Large intestine (tissue), 3 donors: Measurements from ENCODE around the gene RAB22A. TPM values are rescaled to one million over a fixed set of nuclear protein-coding genes. Genes with fewer than 3 reads are reported as not detected.

Experiments
- DNase-seq, 2 donors: peaks; one replicate each; pipeline versions ENCODE4 v3.0.0 to v3.0.0-alpha.2; 2013
- H3K27ac ChIP-seq: one replicate; pipeline ENCODE4 v1.5.1; 2013; ENCODE audit warnings: low read length
- H3K27me3 ChIP-seq: 2 replicates; pipeline ENCODE4 v1.6.1; 2013; ENCODE audit warnings: low read length; ENCODE audit not compliant: control insufficient read depth, insufficient read depth
- H3K36me3 ChIP-seq: 2 replicates; pipeline ENCODE4 v1.6.1; 2013; ENCODE audit warnings: low read length; ENCODE audit not compliant: control insufficient read depth, insufficient read depth
- H3K4me1 ChIP-seq: one replicate; pipeline ENCODE4 v1.6.1; 2013; ENCODE audit warnings: low read length; ENCODE audit not compliant: control insufficient read depth, insufficient read depth
- H3K4me3 ChIP-seq: one replicate; pipeline ENCODE4 v1.5.1; 2013; ENCODE audit warnings: low read length
- H3K9me3 ChIP-seq: one replicate; pipeline ENCODE4 v1.6.1; 2013; ENCODE audit warnings: mild to moderate bottlenecking, low read depth, low read length, moderate library complexity; ENCODE audit not compliant: control insufficient read depth
- WGBS: methylation state at CpG from one replicate; pipeline ENCODE4 v1.1.5; 2013; ENCODE audit warnings: low lambda C conversion rate; ENCODE audit not compliant: insufficient coverage; 5-methylcytosine and 5-hydroxymethylcytosine counted together
- polyA plus RNA-seq: library from polyadenylated mRNA; unstranded; fragments of 120-200 nt; gene quantifications from one replicate; pipeline ENCODE4 v1.2.1, GENCODE V29; 2013

The RAB22A gene
- polyA plus RNA-seq, 1 donor = 18.8 TPM

GRCh38 chr20:58321205-58321604, 11.7 kb downstream of the RAB22A start:
- WGBS = 68% methylated on average over 3 of the region's 4 CpGs
- Histone ChIP-seq H3K27me3 (no peaks in the 10 kb centered on the region), H3K4me3 (no peak overlapping the region), H3K27ac (no peak overlapping the region), H3K9me3 (no peaks in the 10 kb centered on the region), H3K36me3 (peaks cover 17% of the 10 kb centered on the region), H3K4me1 (no peaks in the 10 kb centered on the region)
- no peak for DNase-seq

- H3K9me3 ChIP-seq = no peaks in the 10 kb centered on the region
- no peak overlapping the region for H3K4me3 ChIP-seq
- no peaks in the 10 kb centered on the region for H3K27me3 ChIP-seq
- H3K27ac ChIP-seq = no peak overlapping the region
- no peaks in the 10 kb centered on the region for H3K4me1 ChIP-seq
- WGBS = 83% methylated on average over 1 of the region's 5 CpGs
- no peak for DNase-seq
- H3K36me3 ChIP-seq = peaks cover 9% of the 10 kb centered on the region
These were observed 12.6 kb downstream of the RAB22A start for GRCh38 chr20:58322083-58322482.

- DNase-seq = no peak
- H3K9me3 ChIP-seq = no peaks in the 10 kb centered on the region
- H3K36me3 ChIP-seq = no peaks in the 10 kb centered on the region
- no peaks in the 10 kb centered on the region for H3K27me3 ChIP-seq
- H3K27ac ChIP-seq = no peak overlapping the region
- WGBS = 80% methylated on average over 1 of the region's 2 CpGs
- no peak overlapping the region for H3K4me3 ChIP-seq
- H3K4me1 ChIP-seq = no peaks in the 10 kb centered on the region
These were observed 16.4 kb downstream of the RAB22A start for GRCh38 chr20:58325912-58326311.

- Histone ChIP-seq H3K4me1 (no peaks in the 10 kb centered on the region), H3K27me3 (no peaks in the 10 kb centered on the region), H3K4me3 (no peak overlapping the region), H3K27ac (peak overlapping the region; percentile 35), H3K9me3 (no peaks in the 10 kb centered on the region), H3K36me3 (peaks cover 3% of the 10 kb centered on the region)
- DNase-seq = peak; percentile 79 to 85
- no CpG with 5 or more reads among the region's 2 CpGs for WGBS
These were observed 17.7 kb downstream of the RAB22A start for GRCh38 chr20:58327211-58327610.

GRCh38 chr20:58328836-58329235, 19.3 kb downstream of the RAB22A start:
- Histone ChIP-seq H3K27ac (no peak overlapping the region), H3K9me3 (no peaks in the 10 kb centered on the region), H3K4me1 (no peaks in the 10 kb centered on the region), H3K4me3 (no peak overlapping the region), H3K27me3 (no peaks in the 10 kb centered on the region), H3K36me3 (peaks cover 4% of the 10 kb centered on the region)
- DNase-seq = no peak
- WGBS = no CpG with 5 or more reads among the region's 7 CpGs

- DNase-seq = no peak
- Histone ChIP-seq H3K27me3 (no peaks in the 10 kb centered on the region), H3K4me1 (no peaks in the 10 kb centered on the region), H3K9me3 (no peaks in the 10 kb centered on the region), H3K27ac (no peak overlapping the region), H3K36me3 (peaks cover 4% of the 10 kb centered on the region), H3K4me3 (no peak overlapping the region)
These were observed 20.2 kb downstream of the RAB22A start for GRCh38 chr20:58329711-58330110.

GRCh38 chr20:58330249-58330648, 20.7 kb downstream of the RAB22A start:
- 96% methylated on average over 3 of the region's 3 CpGs for WGBS
- H3K27me3 ChIP-seq = no peaks in the 10 kb centered on the region
- H3K4me3 ChIP-seq = no peak overlapping the region
- no peak overlapping the region for H3K27ac ChIP-seq
- no peaks in the 10 kb centered on the region for H3K9me3 ChIP-seq
- H3K36me3 ChIP-seq = peaks cover 4% of the 10 kb centered on the region
- DNase-seq = no peak
- H3K4me1 ChIP-seq = no peaks in the 10 kb centered on the region

GRCh38 chr20:58330687-58331086, 21.2 kb downstream of the RAB22A start:
- no peak for DNase-seq
- Histone ChIP-seq H3K36me3 (peaks cover 4% of the 10 kb centered on the region), H3K27me3 (no peaks in the 10 kb centered on the region), H3K4me1 (no peaks in the 10 kb centered on the region), H3K27ac (no peak overlapping the region), H3K4me3 (no peak overlapping the region), H3K9me3 (no peaks in the 10 kb centered on the region)
- 83% methylated on average over 1 of the region's 1 CpG for WGBS

- 100% methylated on average over 1 of the region's 3 CpGs for WGBS
- no peak overlapping the region for H3K4me3 ChIP-seq
- H3K4me1 ChIP-seq = no peaks in the 10 kb centered on the region
- H3K9me3 ChIP-seq = no peaks in the 10 kb centered on the region
- H3K27me3 ChIP-seq = no peaks in the 10 kb centered on the region
- no peak overlapping the region for H3K27ac ChIP-seq
- no peak for DNase-seq
- H3K36me3 ChIP-seq = peaks cover 4% of the 10 kb centered on the region
These were observed 22.5 kb downstream of the RAB22A start for GRCh38 chr20:58331961-58332551.

- Histone ChIP-seq H3K27ac (no peak overlapping the region), H3K27me3 (no peaks in the 10 kb centered on the region), H3K36me3 (peaks cover 15% of the 10 kb centered on the region), H3K9me3 (no peaks in the 10 kb centered on the region), H3K4me3 (no peak overlapping the region), H3K4me1 (no peaks in the 10 kb centered on the region)
- WGBS = 100% methylated on average over 1 of the region's 6 CpGs
- no peak for DNase-seq
These were observed 30.2 kb downstream of the RAB22A start for GRCh38 chr20:58339741-58340140.

GRCh38 chr20:58340151-58340550, 30.6 kb downstream of the RAB22A start:
- Histone ChIP-seq H3K4me1 (no peaks in the 10 kb centered on the region), H3K36me3 (peaks cover 18% of the 10 kb centered on the region), H3K9me3 (no peaks in the 10 kb centered on the region), H3K27ac (no peak overlapping the region), H3K27me3 (no peaks in the 10 kb centered on the region), H3K4me3 (no peak overlapping the region)
- WGBS = no CpG with 5 or more reads among the region's 4 CpGs
- no peak for DNase-seq
